HG03103 (cell line): ENCODE results near the gene NPPB.

Experiments used
- ATAC-seq: cut with Tn5 transposase; IDR thresholded peaks from one replicate; pipeline ENCODE4 v1.9.1; 2021; ENCODE audit warnings: low read depth; ENCODE audit not compliant: unreplicated experiment

Gene NPPB

GRCh38 chr1:11836955-11837766 is 21.6 kb downstream of the NPPB start:
- ATAC-seq: no peak

- ATAC-seq: no peak
These were observed 23.1 kb downstream of the NPPB start for GRCh38 chr1:11835441-11836225.

- ATAC-seq: no peak
These were observed 24.8 kb downstream of the NPPB start for GRCh38 chr1:11833900-11834299.

GRCh38 chr1:11833497-11833896 is 25.2 kb downstream of the NPPB start:
- no peak for ATAC-seq

- no peak for ATAC-seq
These were observed 26.6 kb downstream of the NPPB start for GRCh38 chr1:11831945-11832725.

- no peak for ATAC-seq
These were observed 30.2 kb downstream of the NPPB start for GRCh38 chr1:11828511-11828910.

- no peak for ATAC-seq
These were observed 31.8 kb downstream of the NPPB start for GRCh38 chr1:11826946-11827345.

- ATAC-seq: no peak
These were observed 33.6 kb downstream of the NPPB start for GRCh38 chr1:11825131-11825530.

GRCh38 chr1:11823366-11824137 is 35.2 kb downstream of the NPPB start:
- ATAC-seq: no peak

- ATAC-seq: no peak
These were observed 36.7 kb downstream of the NPPB start for GRCh38 chr1:11822091-11822490.

- ATAC-seq: no peak
These were observed 41.6 kb downstream of the NPPB start for GRCh38 chr1:11817192-11817591.

GRCh38 chr1:11813021-11813420 is 45.7 kb downstream of the NPPB start:
- no peak for ATAC-seq
